Common myeloid progenitor, CD34-positive (primary cell): ENCODE data around the gene IGSF6.

Experiments
- CTCF ChIA-PET: fragments of 350-600 bp; sonication (Branson Sonifier 250); formaldehyde crosslinking; loops from one replicate; lab custom pipeline; 2021; ENCODE audit warnings: antibody characterized with exemption; lab: Charles Lee
- POLR2A ChIA-PET: fragments of 350-600 bp; sonication (Branson Sonifier 250); formaldehyde crosslinking; loops from one replicate; lab custom pipeline; 2021; ENCODE audit warnings: antibody characterized with exemption; lab: Charles Lee
- DNase-seq, 3 donors: peaks; one replicate each; pipeline versions ENCODE4 v3.0.0 to v3.0.0-alpha.2; 2013
- H3K27ac ChIP-seq, 2 experiments: 1 replicate in 1 of 2; 2 replicates in 1 of 2; pipeline ENCODE4 v1.7.0; 2013; ENCODE audit warnings: inconsistent platforms in 2 of 2, low read length in 2 of 2, mild to moderate bottlenecking in 2 of 2, low read depth in 1 of 2, moderate library complexity in 1 of 2; ENCODE audit not compliant: severe bottlenecking in 2 of 2, insufficient read depth in 1 of 2, poor library complexity in 1 of 2
- H3K27me3 ChIP-seq, 5 experiments: replicated peaks in 2 of 5; 1 replicate in 3 of 5; 2 replicates in 2 of 5; pipeline versions ENCODE4 v1.6.1 to v1.7.0; 2013; ENCODE audit warnings: low read length in 4 of 5, mild to moderate bottlenecking in 2 of 5, moderate library complexity in 2 of 5, inconsistent platforms in 1 of 5; ENCODE audit not compliant: insufficient read depth in 5 of 5, control insufficient read depth in 4 of 5
- H3K36me3 ChIP-seq, 4 experiments: 1 replicate in 2 of 4; 2 replicates in 2 of 4; pipeline versions ENCODE4 v1.6.1 to v1.7.0; 2013; ENCODE audit warnings: low read length in 3 of 4, control low read depth in 1 of 4, mild to moderate bottlenecking in 1 of 4; ENCODE audit not compliant: control insufficient read depth in 4 of 4, insufficient read depth in 4 of 4
- H3K4me1 ChIP-seq, 4 experiments: 1 replicate in 3 of 4; 2 replicates in 1 of 4; pipeline versions ENCODE4 v1.6.1 to v1.7.1; 2013; ENCODE audit warnings: low read length in 3 of 4, mild to moderate bottlenecking in 3 of 4, control low read depth in 1 of 4, inconsistent platforms in 1 of 4, moderate library complexity in 1 of 4; ENCODE audit not compliant: control insufficient read depth in 4 of 4, insufficient read depth in 4 of 4; ENCODE audit errors: control extremely low read depth in 1 of 4
- H3K4me3 ChIP-seq, 7 experiments: 1 replicate in 4 of 7; 2 replicates in 3 of 7; pipeline versions ENCODE4 v1.5.1 to v1.7.0; 2013; ENCODE audit warnings: mild to moderate bottlenecking in 7 of 7, low read length in 6 of 7, moderate library complexity in 6 of 7, inconsistent platforms in 2 of 7, low read depth in 2 of 7, control low read depth in 1 of 7; ENCODE audit not compliant: insufficient read depth in 4 of 7, control insufficient read depth in 1 of 7; ENCODE audit errors: extremely low read depth in 1 of 7
- H3K9me3 ChIP-seq, 5 experiments: 1 replicate in 4 of 5; 2 replicates in 1 of 5; pipeline versions ENCODE4 v1.6.1 to v1.7.1; 2013; ENCODE audit warnings: low read length in 4 of 5, mild to moderate bottlenecking in 2 of 5, inconsistent platforms in 1 of 5, low read depth in 1 of 5, moderate library complexity in 1 of 5; ENCODE audit not compliant: control insufficient read depth in 4 of 5, insufficient read depth in 2 of 5; ENCODE audit errors: control extremely low read depth in 1 of 5
- WGBS: methylation state at CpG from one replicate; pipeline ENCODE4 v1.1.5; 2013; ENCODE audit not compliant: insufficient coverage; 5-methylcytosine and 5-hydroxymethylcytosine counted together

Gene IGSF6

DNA sequence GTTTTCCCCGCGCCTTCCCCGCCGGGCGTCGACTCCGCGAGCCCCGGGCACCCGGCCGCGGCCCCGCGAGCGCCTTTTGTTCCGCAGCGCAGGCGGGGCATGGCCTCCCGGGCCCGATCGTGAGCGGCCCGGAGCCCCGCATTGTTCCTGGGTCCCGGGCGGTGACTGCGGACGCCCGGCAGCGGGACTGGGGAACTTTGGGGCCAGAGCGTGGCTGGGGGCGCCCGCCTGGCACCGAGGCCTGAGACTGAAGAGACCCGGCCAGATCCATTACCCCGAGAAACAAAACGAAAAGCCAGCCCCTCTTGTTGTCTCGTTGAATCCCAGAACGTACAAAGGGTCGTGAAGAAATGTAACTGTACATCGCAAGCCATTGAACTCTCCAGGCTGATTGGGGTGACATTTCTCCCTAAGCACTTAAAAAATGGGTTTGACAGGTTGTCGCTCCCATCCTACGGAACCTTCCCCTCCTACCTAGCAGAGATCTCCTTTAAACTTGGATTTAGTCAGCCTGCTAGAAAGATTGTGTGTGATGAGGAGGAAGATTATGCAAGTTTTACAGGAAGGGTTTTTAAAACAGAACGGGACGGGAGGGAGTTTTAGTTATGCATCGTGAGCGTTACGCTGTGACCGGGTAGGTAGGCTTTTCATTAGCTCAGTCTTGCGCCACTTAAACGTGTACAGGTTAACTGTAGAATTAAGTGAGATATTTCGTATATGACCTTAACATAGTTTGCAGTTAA is 52.2 kb downstream of the IGSF6 start:
- DNase-seq, result peak; percentile 28 to 75 (median 68)
- Histone ChIP-seq H3K36me3 (no peaks in the 10 kb centered on the region), H3K27ac (peak overlapping the region; percentile 74 to 94), H3K4me3 (peak overlapping the region; percentile 77 to 99 (median 96)), H3K4me1 (peaks cover 11 to 63% (median 34%) of the 10 kb centered on the region in 4 experiments), H3K27me3 (no peaks in the 10 kb centered on the region), H3K9me3 (no peaks in the 10 kb centered on the region)
- POLR2A ChIA-PET, result no interaction called here
- WGBS, result 1% methylated on average over 44 of the region's 52 CpGs
- CTCF ChIA-PET, result interaction anchor here (1.1 to 1.8 kb wide), 2 partner anchors 10 to 37 kb away, joined by 5 to 6 read pairs; no protein-coding TSS in a partner anchor

DNA sequence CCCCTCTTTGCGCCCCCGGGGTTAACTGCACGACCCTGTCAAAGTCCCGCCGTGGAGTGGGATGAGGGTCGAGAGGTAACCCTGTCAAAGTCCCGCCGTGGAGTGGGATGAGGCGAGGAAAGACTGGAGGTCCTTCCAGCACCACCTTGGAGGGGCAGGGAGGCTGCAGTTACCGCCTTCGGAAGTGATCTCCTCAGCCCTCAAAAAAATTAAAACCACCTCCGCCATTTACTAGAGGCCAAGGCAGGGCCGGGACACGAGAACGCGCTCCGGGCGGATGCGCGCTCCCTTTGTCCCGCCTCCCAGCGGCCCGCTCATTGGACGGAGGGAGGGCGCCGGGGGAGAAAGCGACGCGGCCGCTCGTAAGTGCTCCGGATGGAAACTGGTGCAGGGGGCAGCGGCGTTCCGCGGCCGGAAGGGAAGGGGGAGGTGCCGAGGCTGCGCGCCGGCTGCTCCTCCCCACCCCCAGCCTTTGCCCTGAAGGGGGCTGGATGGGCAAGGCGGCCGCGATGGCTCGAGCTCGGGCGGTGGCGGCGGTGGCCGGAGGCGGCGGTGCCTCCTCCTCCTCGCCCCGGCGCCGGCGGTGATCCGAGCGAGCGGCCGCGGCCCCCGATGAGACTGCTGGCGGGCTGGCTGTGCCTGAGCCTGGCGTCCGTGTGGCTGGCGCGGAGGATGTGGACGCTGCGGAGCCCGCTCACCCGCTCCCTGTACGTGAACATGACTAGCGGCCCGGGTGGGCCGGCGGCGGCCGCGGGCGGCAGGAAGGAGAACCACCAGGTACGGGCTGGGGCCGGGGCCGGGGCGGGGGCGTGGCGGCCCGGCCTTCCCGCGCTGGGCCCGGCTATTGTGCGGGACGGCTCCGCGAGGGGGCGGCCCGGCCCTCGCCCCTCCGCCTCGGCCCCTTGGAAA is 53.0 kb downstream of the IGSF6 start, which contains the start of gene METTL9:
Gene METTL9, plus strand, starts transcription at position 456 of the 909 bp plus-strand sequence. Its CDS starts 157 bp downstream, at position 613.
- Histone ChIP-seq H3K36me3 (no peaks in the 10 kb centered on the region), H3K4me3 (peak within 1 kb of the TSS; percentile 77 to 99 (median 96)), H3K27me3 (no peaks in the 10 kb centered on the region), H3K27ac (peak within 1 kb of the TSS; percentile 86 to 94), H3K4me1 (peaks cover 3 to 55% (median 26%) of the 10 kb centered on the region in 4 experiments), H3K9me3 (no peaks in the 10 kb centered on the region)
- peak; percentile 95 to 98 (median 97) for DNase-seq
- ChIA-PET CTCF (interaction anchor here (1.2 to 2.3 kb wide), 4 partner anchors 9 to 41 kb away, joined by 3 to 8 read pairs (median 4); no protein-coding TSS in a partner anchor), POLR2A (interaction anchor here (0.8 to 1.1 kb wide), 2 partner anchors 10 to 12 kb away, joined by 3 read pairs; no protein-coding TSS in a partner anchor)
- WGBS, result 0% methylated on average over 82 of the region's 100 CpGs

DNA sequence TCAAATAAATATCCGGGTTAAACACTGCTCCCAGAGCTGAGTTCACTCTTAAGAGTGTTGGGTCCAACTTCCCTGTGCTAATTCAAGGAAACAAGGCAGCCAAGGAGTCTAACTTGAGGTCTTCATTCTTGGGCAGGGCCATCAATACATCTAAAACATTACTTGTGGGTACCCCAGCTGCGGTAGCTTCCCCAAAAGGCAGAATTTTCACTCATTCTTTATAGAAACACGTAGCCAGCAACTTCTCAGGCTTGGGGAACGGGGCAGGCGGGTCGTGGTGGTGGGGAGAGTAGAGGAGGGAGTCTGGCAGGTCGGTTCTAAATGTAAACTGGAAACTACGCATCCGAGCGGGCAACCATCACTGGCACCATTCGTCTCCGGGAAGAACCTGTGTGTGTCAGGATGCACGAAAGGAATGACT is 53.7 kb downstream of the IGSF6 start:
- no peaks in the 10 kb centered on the region for H3K9me3 ChIP-seq
- peaks cover 3 to 48% (median 23%) of the 10 kb centered on the region in 4 experiments for H3K4me1 ChIP-seq
- H3K27me3 ChIP-seq, result no peaks in the 10 kb centered on the region
- H3K4me3 ChIP-seq, result peak overlapping the region; percentile 77 to 99 (median 96)
- WGBS, result under 1% methylated on average over 10 of the region's 13 CpGs
- H3K27ac ChIP-seq, result peak overlapping the region; percentile 86 to 94
- ChIA-PET CTCF (interaction anchor here (0.8 to 2.3 kb wide), 5 partner anchors 9 to 41 kb away, joined by 3 to 8 read pairs (median 4); no protein-coding TSS in a partner anchor), POLR2A (interaction anchor here (1.1 kb wide), 1 partner anchor 13 kb away, joined by 3 read pairs; no protein-coding TSS in a partner anchor)
- peak; percentile 28 to 71 (median 63) for DNase-seq
- no peaks in the 10 kb centered on the region for H3K36me3 ChIP-seq

DNA sequence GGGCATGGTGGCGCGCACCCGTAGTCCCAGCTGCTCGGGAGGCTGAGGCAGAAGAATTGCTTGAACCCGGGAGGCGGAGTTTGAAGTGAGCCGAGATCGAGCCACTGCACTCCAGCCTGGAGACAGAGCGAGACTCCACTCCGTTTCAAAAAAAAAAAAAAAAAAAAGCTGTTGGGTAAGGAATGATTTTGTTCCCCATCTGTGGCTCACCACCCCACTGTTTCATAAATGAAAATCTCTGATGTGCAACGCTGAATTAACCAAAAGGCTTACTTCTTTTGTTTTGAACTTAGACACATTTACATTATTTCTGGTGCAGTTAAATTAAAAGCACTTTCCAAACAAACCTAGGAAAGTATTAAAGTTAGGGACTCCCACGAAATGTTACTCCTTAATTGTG is 54.2 kb downstream of the IGSF6 start:
- Histone ChIP-seq H3K4me3 (peak overlapping the region in 5 of 7 experiments; percentile 77 to 97 (median 89)), H3K4me1 (peaks cover 3 to 43% (median 23%) of the 10 kb centered on the region in 4 experiments), H3K27me3 (no peaks in the 10 kb centered on the region), H3K9me3 (no peaks in the 10 kb centered on the region), H3K36me3 (no peaks in the 10 kb centered on the region), H3K27ac (peak overlapping the region; percentile 86 to 94)
- DNase-seq, result no peak
- WGBS, result 98% methylated on average over 8 of the region's 12 CpGs
- ChIA-PET CTCF (interaction anchor here (0.8 to 2.3 kb wide), 5 partner anchors 8 to 42 kb away, joined by 3 to 8 read pairs (median 4); no protein-coding TSS in a partner anchor), POLR2A (interaction anchor here (1.1 kb wide), 1 partner anchor 13 kb away, joined by 3 read pairs; no protein-coding TSS in a partner anchor)

DNA sequence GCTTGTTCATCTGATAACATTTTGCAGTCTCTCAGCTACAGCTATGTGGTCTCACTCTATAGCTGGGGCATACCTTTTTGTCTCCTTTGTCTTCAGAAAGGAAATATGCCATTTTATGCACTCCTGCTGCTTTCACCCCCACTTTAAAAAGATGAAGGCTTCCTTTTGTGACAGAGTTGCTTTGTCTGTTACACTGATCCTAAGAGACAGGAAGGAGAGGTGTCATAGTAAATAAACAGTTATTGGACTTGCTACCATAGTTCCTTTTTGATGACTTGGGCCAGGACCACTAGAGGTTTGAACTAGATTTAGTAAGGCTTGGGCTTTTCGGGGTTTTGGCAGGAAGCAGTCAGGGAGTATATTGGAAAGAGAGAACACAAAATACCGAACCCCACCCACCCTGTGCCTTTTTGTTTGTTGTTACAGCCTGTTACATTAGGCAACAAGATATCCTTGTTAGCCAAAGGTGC is 54.8 kb downstream of the IGSF6 start:
- 93% methylated on average over 2 of the region's 2 CpGs for WGBS
- H3K27ac ChIP-seq, result no peak overlapping the region

DNA sequence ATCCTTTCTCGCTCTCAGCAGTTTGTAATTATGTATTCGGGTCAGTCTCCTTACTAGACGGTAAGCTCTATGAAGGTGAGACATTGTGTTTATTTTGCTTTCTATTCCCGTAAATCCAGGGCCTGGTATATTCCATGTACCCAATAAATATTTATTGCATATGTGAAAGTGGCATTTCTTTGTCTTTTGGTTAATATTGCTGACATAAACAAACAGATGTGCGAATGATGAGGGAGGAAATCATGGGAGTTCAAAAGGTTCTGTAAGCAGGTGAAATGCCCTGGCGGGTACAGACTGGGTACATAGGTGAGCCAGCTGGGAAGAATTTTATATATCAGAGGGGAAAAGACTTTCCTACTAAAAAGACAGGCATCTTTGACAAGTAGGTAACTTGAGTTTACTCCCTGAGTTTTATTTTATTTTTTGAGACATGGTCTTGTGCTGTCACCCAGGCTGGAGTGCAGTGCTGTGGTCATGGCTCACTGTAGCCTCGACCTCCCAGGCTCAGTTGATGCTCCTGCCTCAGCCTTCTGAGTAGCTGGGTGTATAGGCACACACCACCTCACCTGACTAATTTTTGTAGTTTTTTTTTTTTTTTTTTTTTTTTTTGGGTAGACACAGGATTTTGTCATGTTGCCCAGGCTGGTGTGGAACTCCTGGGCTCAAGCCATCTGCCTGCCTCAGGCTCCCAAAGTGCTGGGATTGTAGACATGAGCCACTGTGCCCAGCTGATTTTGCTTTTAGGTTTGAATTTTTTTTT is 58.7 kb downstream of the IGSF6 start:
- POLR2A ChIA-PET, result no interaction called here
- H3K27ac ChIP-seq, result no peak overlapping the region
- no peaks in the 10 kb centered on the region for H3K36me3 ChIP-seq
- H3K9me3 ChIP-seq, result no peaks in the 10 kb centered on the region
- CTCF ChIA-PET, result interaction anchor here (1.0 to 2.9 kb wide), 4 partner anchors 9 to 113 kb away, joined by 3 to 9 read pairs (median 4); no protein-coding TSS in a partner anchor
- no peak for DNase-seq
- peaks cover 3 to 38% (median 10%) of the 10 kb centered on the region in 4 experiments for H3K4me1 ChIP-seq
- H3K4me3 ChIP-seq, result no peak overlapping the region
- 94% methylated on average over 2 of the region's 7 CpGs for WGBS
- no peaks in the 10 kb centered on the region for H3K27me3 ChIP-seq

More for the DNA sequence above, 54.8 kb downstream of the IGSF6 start:
- DNase-seq, result no peak
- CTCF ChIA-PET, result interaction anchor here (0.7 to 2.3 kb wide), 4 partner anchors 10 to 31 kb away, joined by 3 to 8 read pairs (median 4); no protein-coding TSS in a partner anchor
- no peaks in the 10 kb centered on the region for H3K27me3 ChIP-seq
- POLR2A ChIA-PET, result no interaction called here
- H3K9me3 ChIP-seq, result no peaks in the 10 kb centered on the region
- peaks cover 3 to 37% (median 23%) of the 10 kb centered on the region in 4 experiments for H3K4me1 ChIP-seq
- H3K4me3 ChIP-seq, result no peak overlapping the region
- no peaks in the 10 kb centered on the region for H3K36me3 ChIP-seq
